ENCODE results near the gene NUPR1.

GRCh38 chr16:28573738-28574718 lies 35.3 kb upstream of the NUPR1 start:
- TF ChIP-seq CTCF (IDR thresholded peaks at IDR 0.05; ENCODE audit: low read length) (no peak), EZH2 (optimal IDR thresholded peaks at IDR 0.05; ENCODE audit: low read depth, low read length) (no peak), EZH2phosphoT487 (IDR thresholded peaks at IDR 0.05; ENCODE audit: low read length) (no peak)

Measured in MM.1S (cell line).